ENCODE results near the gene STYXL1.

STYXL1 gene

GRCh38 chr7:75987026-75987804 is 60.6 kb downstream of the STYXL1 start:
- no peaks in the 10 kb centered on the region for H3K9me3 ChIP-seq (ENCODE audit: control insufficient read depth, insufficient read depth, low read length)
- H3K9ac ChIP-seq (ENCODE audit: low read depth, low read length) = no peak overlapping the region
- peaks cover 10% of the 10 kb centered on the region; the same call in 1 of the 2 replicates for H3K4me1 ChIP-seq (ENCODE audit: insufficient read depth, low read length)
- no peaks in the 10 kb centered on the region; the same call in 1 of the 2 replicates for H3K36me3 ChIP-seq (ENCODE audit: insufficient read depth, low read length)

- Histone ChIP-seq H3K4me1 (ENCODE audit: insufficient read depth, low read length) (peaks cover 10% of the 10 kb centered on the region; the same call in 1 of the 2 replicates), H3K36me3 (ENCODE audit: insufficient read depth, low read length) (no peaks in the 10 kb centered on the region; the same call in 1 of the 2 replicates), H3K9ac (ENCODE audit: low read depth, low read length) (no peak overlapping the region), H3K9me3 (ENCODE audit: control insufficient read depth, insufficient read depth, low read length) (no peaks in the 10 kb centered on the region)
These were observed 61.5 kb downstream of the STYXL1 start for GRCh38 chr7:75986147-75986781.

- H3K9me3 ChIP-seq (ENCODE audit: control insufficient read depth, insufficient read depth, low read length) = no peaks in the 10 kb centered on the region
- H3K36me3 ChIP-seq (ENCODE audit: insufficient read depth, low read length) = peaks cover 4% of the 10 kb centered on the region
- H3K9ac ChIP-seq (ENCODE audit: low read depth, low read length) = no peak overlapping the region
- peaks cover 5% of the 10 kb centered on the region; the same call in 1 of the 2 replicates for H3K4me1 ChIP-seq (ENCODE audit: insufficient read depth, low read length)
These were observed 62.2 kb downstream of the STYXL1 start for GRCh38 chr7:75985518-75986146.

- Histone ChIP-seq H3K9ac (ENCODE audit: low read depth, low read length) (no peak overlapping the region), H3K9me3 (ENCODE audit: control insufficient read depth, insufficient read depth, low read length) (no peaks in the 10 kb centered on the region), H3K4me1 (ENCODE audit: insufficient read depth, low read length) (peaks cover 5% of the 10 kb centered on the region; the same call in 1 of the 2 replicates), H3K36me3 (ENCODE audit: insufficient read depth, low read length) (peaks cover 4% of the 10 kb centered on the region)
These were observed 62.7 kb downstream of the STYXL1 start for GRCh38 chr7:75985009-75985517.

- H3K9ac ChIP-seq (ENCODE audit: low read depth, low read length) = no peak overlapping the region
- no peaks in the 10 kb centered on the region for H3K9me3 ChIP-seq (ENCODE audit: control insufficient read depth, insufficient read depth, low read length)
- H3K36me3 ChIP-seq (ENCODE audit: insufficient read depth, low read length) = peaks cover 4% of the 10 kb centered on the region
- H3K4me1 ChIP-seq (ENCODE audit: insufficient read depth, low read length) = peaks cover 3% of the 10 kb centered on the region; the same call in 1 of the 2 replicates
These were observed 63.4 kb downstream of the STYXL1 start for GRCh38 chr7:75984130-75985008.

- Histone ChIP-seq H3K36me3 (ENCODE audit: insufficient read depth, low read length) (peaks cover 4% of the 10 kb centered on the region), H3K9ac (ENCODE audit: low read depth, low read length) (no peak overlapping the region), H3K4me1 (ENCODE audit: insufficient read depth, low read length) (no peaks in the 10 kb centered on the region), H3K9me3 (ENCODE audit: control insufficient read depth, insufficient read depth, low read length) (no peaks in the 10 kb centered on the region)
These were observed 64.2 kb downstream of the STYXL1 start for GRCh38 chr7:75983471-75984129.

- Histone ChIP-seq H3K9me3 (ENCODE audit: control insufficient read depth, insufficient read depth, low read length) (no peaks in the 10 kb centered on the region), H3K9ac (ENCODE audit: low read depth, low read length) (no peak overlapping the region), H3K4me1 (ENCODE audit: insufficient read depth, low read length) (no peaks in the 10 kb centered on the region), H3K36me3 (ENCODE audit: insufficient read depth, low read length) (peaks cover 4% of the 10 kb centered on the region; the same call in 1 of the 2 replicates)
These were observed 65.3 kb downstream of the STYXL1 start for GRCh38 chr7:75982306-75983064.

- Histone ChIP-seq H3K9me3 (ENCODE audit: control insufficient read depth, insufficient read depth, low read length) (no peaks in the 10 kb centered on the region), H3K9ac (ENCODE audit: low read depth, low read length) (no peak overlapping the region), H3K36me3 (ENCODE audit: insufficient read depth, low read length) (peaks cover 4% of the 10 kb centered on the region; the same call in 1 of the 2 replicates), H3K4me1 (ENCODE audit: insufficient read depth, low read length) (no peaks in the 10 kb centered on the region)
These were observed 66.1 kb downstream of the STYXL1 start for GRCh38 chr7:75981453-75982305.

- Histone ChIP-seq H3K9ac (ENCODE audit: low read depth, low read length) (no peak overlapping the region), H3K36me3 (ENCODE audit: insufficient read depth, low read length) (peaks cover 4% of the 10 kb centered on the region; the same call in 1 of the 2 replicates), H3K9me3 (ENCODE audit: control insufficient read depth, insufficient read depth, low read length) (no peaks in the 10 kb centered on the region), H3K4me1 (ENCODE audit: insufficient read depth, low read length) (no peaks in the 10 kb centered on the region)
These were observed 66.7 kb downstream of the STYXL1 start for GRCh38 chr7:75981203-75981452.

- Histone ChIP-seq H3K9me3 (ENCODE audit: control insufficient read depth, insufficient read depth, low read length) (no peaks in the 10 kb centered on the region), H3K9ac (ENCODE audit: low read depth, low read length) (no peak overlapping the region), H3K36me3 (ENCODE audit: insufficient read depth, low read length) (peaks cover 4% of the 10 kb centered on the region; the same call in 1 of the 2 replicates), H3K4me1 (ENCODE audit: insufficient read depth, low read length) (no peaks in the 10 kb centered on the region)
These were observed 67.2 kb downstream of the STYXL1 start for GRCh38 chr7:75980430-75981202.

GRCh38 chr7:75979759-75980429 is 67.9 kb downstream of the STYXL1 start:
- peaks cover 4% of the 10 kb centered on the region; the same call in 1 of the 2 replicates for H3K36me3 ChIP-seq (ENCODE audit: insufficient read depth, low read length)
- no peaks in the 10 kb centered on the region for H3K9me3 ChIP-seq (ENCODE audit: control insufficient read depth, insufficient read depth, low read length)

More at GRCh38 chr7:75979759-75980429, 67.9 kb downstream of the STYXL1 start:
- no peaks in the 10 kb centered on the region for H3K4me1 ChIP-seq (ENCODE audit: insufficient read depth, low read length)
- H3K9ac ChIP-seq (ENCODE audit: low read depth, low read length) = no peak overlapping the region

Measured in ES-I3 (cell line).